CD4-positive, alpha-beta T cell treated with Interleukin-10 for 1 hour (primary cell): ENCODE measurements around the gene PDZRN4.
"Not testable (repeated sequence)": the region's sequence is repeated elsewhere in the genome, so short reads cannot be mapped to it uniquely, and the experiment has no call there.

ENCODE experiments used
- DNase-seq: peaks from one replicate; pipeline ENCODE4 v3.0.0-alpha.2; 2020

The PDZRN4 gene

DNA sequence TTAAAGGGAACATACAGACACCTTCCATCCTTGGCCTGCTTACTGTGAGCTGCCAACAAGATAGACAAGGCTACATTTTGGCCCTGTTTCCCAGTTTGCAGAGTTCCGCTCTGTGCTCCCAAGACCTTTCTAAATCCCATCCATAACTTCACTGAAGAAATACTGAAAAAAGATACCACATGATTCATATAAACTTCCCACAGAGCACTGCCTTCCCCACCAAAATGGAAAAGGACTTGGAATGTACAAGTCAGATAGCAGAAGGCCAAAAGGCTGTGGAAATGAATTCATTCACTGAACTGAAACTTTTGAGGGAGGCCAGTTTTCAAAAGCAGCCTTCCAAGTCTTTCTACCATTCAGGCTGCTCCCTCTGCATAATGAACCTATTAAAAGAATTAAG is 29.6 kb downstream of the PDZRN4 start:
- DNase-seq: no peak

DNA sequence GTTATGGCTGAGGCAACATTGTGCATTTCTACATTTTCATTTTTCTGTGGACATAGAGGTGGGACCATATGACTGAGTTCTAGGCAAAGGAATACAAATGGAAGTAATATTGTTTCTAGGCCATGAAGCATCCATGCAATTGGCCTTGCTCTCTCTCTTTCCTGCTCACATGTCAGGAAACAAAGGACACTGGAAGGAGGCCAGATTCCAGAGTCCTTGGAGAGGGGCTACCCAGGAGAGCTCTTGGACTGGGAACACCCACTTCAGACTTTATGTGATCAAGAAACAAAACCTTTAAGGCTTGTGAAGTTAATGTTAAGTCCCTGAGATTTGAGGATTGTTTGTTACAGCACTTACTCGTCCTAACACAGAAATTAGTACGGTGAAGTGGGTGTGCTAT is 32.8 kb downstream of the PDZRN4 start:
- no peak for DNase-seq

DNA sequence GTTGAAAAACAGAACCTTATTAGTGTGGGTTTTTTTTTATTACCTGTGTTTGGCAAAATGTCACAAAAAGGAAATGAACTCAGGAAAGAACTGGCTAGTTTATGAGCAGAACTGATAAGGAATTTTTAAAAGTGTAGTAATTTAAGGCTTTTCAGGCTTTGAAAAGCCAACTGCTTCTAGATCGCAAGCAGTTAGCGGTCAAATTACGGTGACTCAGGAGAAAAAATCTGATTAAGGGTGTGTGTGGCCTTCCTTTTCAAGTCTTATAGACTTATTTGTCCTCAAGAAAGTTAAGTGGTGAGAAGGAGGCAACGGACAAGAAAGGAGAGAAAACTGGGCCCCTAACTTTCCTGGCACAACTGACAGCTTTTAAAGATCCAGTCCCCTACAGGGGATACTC is 33.4 kb downstream of the PDZRN4 start:
- no peak for DNase-seq

DNA sequence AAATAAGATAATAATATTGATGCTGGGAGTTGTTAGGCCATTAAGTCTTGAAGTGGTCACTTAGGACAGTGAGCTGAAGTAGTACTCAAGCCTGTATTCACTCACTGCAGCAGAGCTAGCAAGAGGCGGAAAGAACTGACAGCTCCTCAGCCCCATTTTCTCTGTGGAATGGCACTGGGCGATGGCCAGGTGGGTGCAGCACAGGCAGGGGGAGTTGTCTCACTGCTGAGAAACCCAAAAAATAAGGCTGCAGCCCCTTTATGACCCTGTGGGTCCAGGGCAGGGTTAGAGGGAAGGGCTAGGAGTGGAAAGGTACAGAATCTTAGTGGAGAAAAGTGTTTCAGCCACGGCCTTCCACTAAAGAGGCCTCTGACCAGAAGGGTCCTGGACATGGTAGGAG is 35.5 kb downstream of the PDZRN4 start:
- no peak for DNase-seq

DNA sequence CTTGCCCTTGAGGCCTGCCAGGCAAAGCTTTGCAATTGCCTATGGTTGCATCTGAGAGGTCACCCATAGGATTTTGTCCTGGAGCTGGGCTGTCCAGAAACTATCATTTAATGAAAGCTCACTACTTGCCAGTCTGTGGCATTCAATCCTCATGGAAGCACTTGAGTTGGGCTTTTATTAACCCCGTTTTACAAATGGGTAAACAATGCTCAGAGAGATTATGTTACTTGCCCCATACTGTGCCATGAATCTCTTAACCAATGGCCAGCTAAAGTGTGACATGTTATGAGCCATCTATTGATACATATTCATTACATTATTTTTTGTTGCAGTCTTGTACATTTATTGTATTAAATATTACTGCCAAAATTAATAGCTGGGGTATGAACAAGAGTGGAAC is 35.9 kb downstream of the PDZRN4 start:
- DNase-seq: no peak

DNA sequence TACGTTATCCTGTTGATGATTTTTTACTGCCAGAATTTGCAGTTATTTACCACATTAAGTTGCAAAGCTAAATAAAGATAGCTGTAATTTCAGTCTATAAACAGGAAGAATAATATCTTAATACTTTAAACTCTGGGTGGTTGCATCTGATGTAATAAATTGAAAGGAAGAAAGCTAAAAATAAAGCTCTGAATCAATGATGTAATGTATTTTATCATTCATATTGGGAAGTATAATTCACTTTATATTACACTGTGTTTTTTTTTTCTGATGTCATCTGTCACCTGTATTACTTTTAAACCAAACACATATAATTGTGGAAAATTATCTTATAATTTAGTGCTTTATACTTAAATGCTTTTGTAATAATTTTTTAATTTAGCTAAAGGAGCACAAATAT is 37.1 kb downstream of the PDZRN4 start:
- DNase-seq: no peak

DNA sequence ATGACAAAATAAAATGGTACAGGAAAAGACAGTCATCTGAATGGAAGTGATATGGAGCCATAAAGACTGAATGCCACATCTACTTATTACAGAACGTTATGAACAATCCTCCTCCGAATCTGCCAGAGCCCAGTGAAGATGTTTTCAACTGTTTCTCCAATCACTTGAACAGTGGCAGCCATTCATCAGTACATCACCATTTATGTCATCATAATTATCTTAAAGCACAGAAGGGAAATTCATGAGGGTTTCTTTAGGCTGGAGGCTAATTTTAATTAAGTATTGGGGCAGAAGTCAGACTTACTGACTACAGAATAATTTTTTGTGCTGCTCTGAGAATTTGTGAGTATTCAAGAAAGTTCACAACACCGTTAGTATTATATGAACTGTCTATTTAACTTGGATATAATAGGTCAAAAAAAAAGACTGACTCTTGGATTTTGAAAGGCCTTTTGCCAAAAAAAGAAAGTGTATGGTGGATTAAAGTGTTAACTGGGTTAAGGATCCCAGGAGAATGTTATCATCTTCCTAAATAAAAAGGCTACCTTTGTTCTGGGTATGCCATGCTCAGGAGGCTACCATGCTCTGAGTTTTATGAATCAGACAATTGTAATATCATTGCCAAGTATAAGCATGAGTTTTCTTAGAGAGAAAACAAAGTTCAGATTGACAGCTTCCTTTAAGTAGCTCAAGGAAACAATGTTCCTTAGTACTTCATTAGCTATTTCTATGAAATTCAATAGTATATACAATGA is 40.1 kb downstream of the PDZRN4 start:
- DNase-seq: no peak

DNA sequence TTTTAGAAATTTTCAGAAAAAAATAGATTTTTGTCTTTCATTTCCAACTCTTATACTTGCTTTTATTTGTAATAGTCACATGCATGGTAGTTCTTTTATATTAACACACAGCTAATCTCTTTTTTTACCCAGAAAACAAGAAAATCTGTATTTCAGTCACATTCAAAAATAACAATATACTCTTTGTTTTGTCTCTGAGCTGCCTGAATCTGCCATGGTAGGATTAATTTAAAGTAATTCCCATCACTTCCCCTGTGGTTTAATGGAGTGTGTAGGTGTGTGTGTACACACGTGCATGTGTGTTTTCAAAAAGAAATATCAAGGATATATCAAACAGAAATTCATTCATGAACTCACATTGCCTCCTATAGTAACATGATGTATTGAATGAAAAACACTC is 42.6 kb downstream of the PDZRN4 start:
- DNase-seq: no peak

DNA sequence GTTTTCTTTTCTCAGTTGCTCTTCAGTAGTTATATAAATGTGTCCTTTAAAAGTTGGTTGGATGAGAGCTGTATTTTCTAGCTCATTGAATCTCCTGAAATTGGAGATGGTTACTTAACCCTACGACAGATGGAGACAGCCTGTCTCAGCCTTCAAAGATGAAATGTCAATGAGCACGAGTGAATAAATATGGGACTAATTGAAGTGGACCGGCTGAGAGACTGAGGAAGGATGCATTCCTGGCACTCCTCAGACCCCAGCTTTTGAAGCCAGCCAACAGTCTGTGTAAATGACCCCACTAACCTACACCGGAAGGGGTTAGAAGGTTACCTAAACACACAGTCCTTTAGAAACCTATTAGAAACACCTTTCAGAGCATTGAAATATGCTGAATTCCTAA is 46.6 kb downstream of the PDZRN4 start:
- no peak for DNase-seq

DNA sequence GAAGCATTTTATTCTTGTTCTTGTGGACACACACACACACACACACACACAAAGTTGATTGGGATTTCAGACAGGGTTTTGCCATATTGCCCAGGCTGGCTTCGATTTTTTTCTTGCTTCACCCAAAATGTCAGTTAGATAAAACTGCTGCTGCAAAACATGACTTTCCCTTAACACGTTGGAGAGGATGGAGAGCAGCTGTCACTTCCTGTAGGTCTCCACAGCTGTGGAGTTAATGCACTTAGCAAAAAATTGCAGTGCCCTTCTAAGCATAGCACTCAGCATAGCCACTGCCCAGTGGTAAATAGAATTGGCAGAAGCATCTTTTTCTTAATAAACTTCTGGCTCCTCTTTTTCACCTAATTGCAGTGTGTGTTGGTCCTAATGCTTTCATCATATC is 54.5 kb downstream of the PDZRN4 start:
- DNase-seq: no peak

DNA sequence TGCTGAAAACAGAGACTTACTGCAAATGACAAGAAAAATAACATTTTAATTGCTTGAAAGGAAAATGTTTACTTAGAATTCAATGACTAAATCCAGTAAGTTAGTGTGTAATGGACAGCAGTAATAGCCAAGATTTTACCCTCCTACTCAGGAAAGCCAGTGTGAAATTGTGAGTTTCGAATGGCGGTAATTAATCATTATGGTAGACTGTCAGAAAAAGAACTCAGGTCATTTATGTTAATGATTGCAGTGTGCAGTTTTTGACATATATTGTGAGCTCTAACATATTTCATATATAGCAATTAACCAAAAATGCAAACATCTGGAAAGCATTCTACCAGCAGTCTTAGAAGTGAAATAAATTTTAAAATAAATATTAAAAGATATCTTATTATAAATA is 60.3 kb downstream of the PDZRN4 start:
- DNase-seq: no peak

DNA sequence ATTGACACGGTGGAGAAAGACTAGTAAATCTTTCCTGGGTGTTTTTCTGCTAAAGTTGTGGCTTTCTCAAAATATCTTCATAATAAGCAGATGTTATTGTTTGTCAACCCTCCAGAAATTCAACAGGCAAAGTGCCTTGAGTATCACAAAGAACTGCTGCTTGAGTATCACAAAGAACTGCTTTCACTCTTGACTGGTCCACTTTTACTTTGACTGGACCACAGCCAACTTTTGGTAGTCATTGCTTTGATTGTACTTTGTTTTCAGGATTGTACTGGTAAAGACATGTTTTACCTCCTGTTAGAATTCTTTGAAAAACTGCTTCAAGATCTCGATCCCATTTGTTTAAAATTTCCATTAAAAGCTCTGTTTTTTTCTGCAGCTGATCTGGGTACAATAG is 62.6 kb downstream of the PDZRN4 start:
- no peak for DNase-seq

DNA sequence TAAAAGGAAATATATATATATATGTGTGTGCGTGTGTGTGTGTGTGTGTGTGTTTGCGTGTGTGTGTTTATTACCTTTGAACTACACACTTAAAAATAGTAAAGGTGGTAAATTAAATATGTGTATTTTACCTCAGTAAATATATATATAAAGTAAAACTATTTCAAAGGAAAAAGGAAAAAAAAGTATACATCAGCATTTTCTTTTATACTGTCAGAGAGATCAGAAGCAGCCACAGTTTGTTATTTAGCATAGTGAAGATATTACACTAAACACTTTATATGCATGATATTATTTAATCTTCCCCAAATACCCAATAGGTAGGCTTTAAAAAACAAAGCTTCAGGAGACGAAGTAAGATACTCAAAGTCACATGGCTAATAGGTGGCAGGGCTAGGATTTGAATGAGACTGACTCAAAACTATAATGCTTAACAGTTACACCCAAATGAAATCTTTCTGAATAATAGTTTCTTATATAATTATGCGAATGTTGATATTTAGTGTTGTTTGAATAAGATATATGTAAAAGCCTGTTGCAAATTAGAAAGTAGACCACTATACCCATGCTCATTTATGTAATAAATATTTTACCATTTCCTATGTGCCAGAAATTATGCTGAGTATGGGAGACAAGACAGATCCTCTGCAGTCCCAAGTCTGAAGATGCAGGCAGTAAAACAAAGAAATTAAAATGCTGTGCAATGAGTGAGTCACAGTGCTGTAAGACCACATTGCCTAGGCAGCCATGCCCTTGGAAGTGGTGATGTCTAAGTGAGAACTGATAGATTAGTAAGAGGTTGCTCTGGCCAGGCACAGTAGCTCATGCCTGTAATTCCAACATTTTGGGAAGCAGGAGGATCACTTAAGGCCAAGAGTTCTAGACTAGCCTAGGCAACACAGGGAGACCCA is 66.1 kb downstream of the PDZRN4 start:
- DNase-seq: no peak

DNA sequence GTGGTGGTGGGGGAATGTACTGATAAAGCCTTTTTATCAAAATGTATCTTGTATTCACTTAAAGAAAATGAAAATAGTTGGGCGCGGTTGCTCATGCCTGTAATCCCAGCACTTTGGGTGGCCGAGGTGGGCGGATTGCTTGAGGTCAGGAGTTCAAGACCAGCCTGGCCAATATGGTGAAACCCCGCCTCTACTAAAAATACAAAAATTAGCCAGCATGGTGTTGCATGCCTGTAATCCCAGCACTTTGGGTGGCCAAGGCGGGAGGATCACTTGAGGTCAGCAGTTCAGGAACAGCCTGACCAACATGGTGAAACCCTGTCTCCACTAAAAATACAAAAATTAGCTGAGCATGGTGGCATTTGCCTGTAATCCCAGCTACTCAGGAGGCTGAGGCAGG is 75.1 kb downstream of the PDZRN4 start:
- not testable (repeated sequence) for DNase-seq

DNA sequence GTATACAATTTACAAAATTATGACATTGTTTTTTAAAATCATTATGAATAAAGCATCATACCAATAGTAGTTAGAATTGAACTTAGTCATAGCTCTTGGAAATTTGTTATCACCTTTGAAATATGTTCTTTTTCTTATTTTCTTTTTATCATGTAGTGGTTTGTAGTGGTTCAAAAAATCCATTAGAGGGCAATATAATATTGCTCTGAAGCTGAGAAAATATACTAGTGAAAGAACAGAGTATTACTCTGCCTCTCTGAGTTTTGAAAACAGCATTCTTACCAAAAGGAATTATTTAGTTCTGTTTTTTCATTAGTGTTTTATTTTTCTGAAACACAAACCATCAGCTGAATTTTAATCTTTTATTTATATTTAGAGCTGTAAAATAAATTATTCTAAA is 76.2 kb downstream of the PDZRN4 start:
- no peak for DNase-seq

DNA sequence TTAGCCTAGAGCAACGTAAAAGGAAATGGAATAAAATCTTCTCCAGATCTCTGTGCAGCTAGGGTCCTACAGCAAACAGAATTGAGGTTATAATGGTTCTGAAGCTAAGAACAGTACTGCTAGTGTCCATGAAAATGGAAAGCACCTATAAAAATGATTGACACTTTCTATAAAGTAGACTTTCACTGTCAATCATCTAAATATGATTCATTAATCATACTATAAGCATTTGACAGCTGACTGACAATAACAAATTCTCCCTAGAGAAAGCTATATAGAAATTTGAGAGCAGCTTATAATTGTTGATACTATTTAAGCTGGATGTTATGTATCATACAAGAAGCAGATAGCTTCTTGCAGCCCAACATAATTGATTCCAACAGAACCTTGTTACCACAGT is 80.9 kb downstream of the PDZRN4 start:
- DNase-seq: no peak

DNA sequence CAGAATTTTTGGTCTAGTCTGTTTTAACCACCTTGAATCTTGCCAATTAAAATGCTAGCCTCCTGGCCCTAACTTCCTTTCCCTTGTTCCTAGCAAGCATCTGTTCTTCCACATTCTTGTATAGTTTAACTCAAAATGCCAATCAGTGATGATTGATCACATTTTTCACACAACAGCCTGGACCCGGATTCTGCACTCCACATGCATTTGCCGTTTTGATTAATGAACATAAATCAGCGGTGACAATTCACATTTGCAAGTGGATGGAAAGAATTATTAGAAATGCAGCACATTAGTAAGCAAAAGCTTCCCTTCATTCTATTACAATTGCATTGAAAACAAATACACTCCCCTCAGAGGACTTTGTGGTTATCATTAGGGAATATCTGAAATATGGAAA is 83.4 kb downstream of the PDZRN4 start:
- no peak for DNase-seq

DNA sequence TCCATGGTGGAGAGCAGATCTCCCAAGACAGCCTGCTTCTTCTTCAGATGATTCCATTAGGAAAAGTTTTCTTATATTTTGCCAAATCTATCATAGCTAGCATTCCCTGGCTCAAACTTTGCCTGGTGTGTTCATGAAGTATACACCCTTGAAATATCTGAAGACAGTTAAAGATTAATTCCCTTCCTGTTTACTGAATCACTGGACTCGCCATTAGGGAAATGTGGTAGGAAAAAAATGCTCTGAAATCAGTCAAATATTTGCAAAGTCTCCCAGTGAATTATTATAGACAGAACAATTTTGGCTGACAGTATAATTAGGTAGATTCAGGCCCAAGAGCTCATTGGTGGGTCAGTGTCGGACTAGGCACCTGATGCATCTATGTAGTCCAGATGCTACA is 86.5 kb downstream of the PDZRN4 start:
- DNase-seq: no peak

DNA sequence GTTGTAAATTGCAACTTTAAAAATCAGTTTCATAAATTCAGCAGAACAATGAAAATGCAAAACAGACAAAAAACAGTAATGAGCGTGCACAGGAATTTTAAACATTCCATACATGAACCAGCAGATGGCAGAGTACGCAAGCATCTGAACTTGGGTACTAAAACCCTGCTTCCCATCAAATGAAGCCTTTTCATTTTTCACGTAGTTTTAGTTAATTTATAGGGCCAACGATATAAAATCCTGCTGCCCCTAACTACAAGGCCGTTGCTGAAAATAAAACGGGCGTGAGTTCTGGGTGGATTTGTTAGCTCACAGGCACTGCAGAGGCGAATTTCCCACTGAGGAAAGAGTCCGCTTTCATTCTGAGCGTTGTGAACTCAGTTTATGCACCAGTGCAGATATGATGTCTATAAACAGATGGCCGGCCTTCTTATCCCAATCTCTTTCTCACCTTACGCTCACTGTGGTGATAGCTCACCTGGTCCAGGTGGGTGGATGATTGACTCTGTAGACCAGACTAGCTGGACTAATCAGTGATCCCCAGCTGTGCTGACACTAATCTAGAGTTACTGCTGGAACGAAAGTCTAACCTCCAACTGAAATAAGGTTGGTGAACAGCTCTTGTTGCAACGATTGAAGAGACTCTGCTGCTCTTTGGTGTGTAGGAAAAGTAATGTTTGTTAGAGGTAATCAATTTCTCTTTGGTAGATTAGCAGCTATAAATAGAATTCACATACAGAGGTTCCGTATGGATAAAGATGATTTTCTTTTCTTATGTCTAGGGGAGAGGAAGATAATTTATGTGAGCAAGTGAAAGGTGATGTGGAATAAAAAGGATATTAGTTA is 89.2 kb downstream of the PDZRN4 start:
- peak; percentile 11 for DNase-seq

DNA sequence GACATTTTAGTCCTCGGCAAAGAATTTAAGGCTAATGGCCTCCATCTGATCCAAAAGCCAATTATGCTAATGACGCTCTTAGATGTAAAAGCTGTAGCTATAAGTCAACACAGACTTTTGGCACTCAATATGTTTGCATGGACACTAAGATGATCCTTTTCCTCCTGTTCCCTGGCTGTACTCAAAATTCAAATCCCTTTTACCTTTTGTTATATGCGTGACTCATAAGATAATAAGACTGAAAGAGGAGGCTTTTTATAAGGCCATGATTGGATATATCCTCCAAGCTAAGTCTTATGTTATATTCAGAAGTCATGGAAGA is 89.8 kb downstream of the PDZRN4 start:
- DNase-seq: no peak

DNA sequence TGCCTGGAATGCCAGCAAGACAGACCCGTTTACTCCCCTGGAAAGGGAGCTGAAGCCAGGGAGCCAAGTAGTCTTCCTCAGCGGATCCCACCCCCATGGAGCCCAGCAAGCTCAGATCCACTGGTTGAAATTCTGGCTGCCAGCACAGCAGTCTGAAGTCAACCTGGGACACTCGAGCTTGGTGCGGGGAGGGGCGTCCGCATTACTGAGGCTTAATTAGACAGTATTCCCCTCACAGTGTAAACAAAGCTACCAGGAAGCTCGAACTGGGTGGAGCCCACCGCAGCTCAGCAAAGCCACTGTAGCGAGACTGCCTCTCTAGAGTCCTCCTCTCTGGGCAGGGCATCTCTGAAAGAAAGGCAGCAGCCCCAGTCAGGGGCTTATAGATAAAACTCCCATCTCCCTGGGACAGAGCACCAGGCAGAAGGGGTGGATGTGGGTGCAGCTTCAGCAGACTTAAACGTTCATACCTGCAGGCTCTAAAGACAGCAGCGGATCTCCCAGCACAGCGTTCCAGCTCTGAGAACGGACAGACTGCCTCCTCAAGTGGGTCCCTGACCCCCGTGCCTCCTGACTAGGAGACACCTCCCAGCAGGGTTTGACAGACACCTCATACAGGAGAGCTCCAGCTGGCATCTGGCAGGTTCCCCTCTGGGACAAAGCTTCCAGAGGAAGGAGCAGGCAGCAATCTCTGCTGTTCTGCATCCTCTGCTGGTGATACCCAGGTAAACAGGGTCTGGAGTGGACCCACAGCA is 92.4 kb downstream of the PDZRN4 start:
- DNase-seq: not testable (repeated sequence)

DNA sequence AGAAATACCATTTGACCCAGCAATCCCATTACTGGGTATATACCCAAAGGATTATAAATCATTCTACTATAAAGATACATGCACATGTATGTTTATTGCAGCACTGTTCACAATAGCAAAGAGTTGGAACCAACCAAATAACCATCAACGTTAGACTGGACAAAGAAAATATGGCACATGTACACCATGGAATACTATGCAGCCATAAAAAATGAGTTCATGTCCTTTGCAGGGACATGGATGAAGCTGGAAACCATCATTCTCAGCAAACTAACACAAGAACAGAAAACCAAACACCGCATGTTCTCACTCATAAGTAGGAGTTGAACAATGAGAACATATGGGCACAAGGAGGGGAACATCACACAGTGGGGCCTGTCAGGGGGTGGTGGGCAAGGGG is 97.3 kb downstream of the PDZRN4 start:
- DNase-seq: not testable (repeated sequence)

DNA sequence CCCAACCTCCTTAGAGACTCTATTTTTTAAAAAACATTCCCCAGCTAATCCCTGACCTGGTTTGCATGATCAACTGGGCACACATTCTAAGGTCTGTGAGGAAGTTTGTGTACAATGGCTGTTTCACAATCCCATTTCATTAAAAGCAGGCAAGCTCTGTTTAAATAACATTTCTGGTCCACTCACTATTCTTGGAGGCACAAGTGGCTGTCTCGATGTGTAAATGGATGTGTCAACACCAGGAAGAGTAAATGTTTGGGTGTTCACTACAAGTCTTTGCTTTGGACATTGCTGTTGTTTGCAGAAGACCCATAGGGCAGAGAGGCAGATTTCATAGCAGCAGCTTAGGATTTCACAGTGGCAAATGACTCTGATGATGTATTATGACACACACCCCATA is 98.3 kb downstream of the PDZRN4 start:
- no peak for DNase-seq
